HepG2 (cell line): ENCODE results near the gene ZNF445. TPM values are rescaled to one million over a fixed set of nuclear protein-coding genes. Genes with fewer than 3 reads are reported as not detected.

ENCODE experiments used
- ATAC-seq: fragments of 200-7000 bp; cut with Tn5 transposase; 3 replicates; pipeline ENCODE4 v1.9.1; 2020; ENCODE audit warnings: mild to moderate bottlenecking, moderate library complexity
- BruUV-seq: library from RNA; stranded (reverse); fragments of 400-500 nt; replicated peaks from 2 replicates; lab custom pipeline; 2021; lab: Mats Ljungman, UMichigan
- CTCF ChIA-PET: fragments of 300-600 bp; formaldehyde crosslinking; extraction: SDS; loops from one replicate; lab custom pipeline; 2021; ENCODE audit warnings: low total read pairs, inconsistent platforms, low intra/inter-chr PET ratio; lab: Yijun Ruan, JAX
- POLR2A ChIA-PET: fragments of 350-600 bp; sonication (Branson Sonifier 250); formaldehyde crosslinking; loops from one replicate; lab custom pipeline; 2020; ENCODE audit warnings: antibody characterized with exemption, inconsistent platforms; lab: Yijun Ruan, JAX
- DNase-seq: peaks from one replicate; pipeline ENCODE4 v3.0.0-alpha.2; 2015; ENCODE audit warnings: low spot score
- FAIRE-seq: peaks from 3 replicates; lab custom pipeline; 2011; peaks lifted over from hg19 to GRCh38; lab: Jason Lieb, UNC
- H2AFZ ChIP-seq: one replicate; pipeline ENCODE4 v1.6.1; 2011; ENCODE audit warnings: low read length, inconsistent platforms
- H3K27ac ChIP-seq: fragments of 300-600 bp; 3 replicates; pipeline ENCODE4 v1.8.0; 2011; ENCODE audit warnings: mixed run types, mild to moderate bottlenecking, mixed read lengths, low read length, inconsistent platforms; ENCODE audit not compliant: insufficient read depth; ENCODE audit errors: extremely low read length
- H3K27me3 ChIP-seq, 2 experiments: fragments of 200-600 bp in 1 of 2; 2 replicates in 1 of 2; 3 replicates in 1 of 2; pipeline versions ENCODE4 v1.6.0 to v1.8.0; 2011; ENCODE audit warnings: low read length in 2 of 2, mild to moderate bottlenecking in 2 of 2, moderate library complexity in 2 of 2, inconsistent platforms in 1 of 2; ENCODE audit not compliant: insufficient read depth in 2 of 2, control insufficient read depth in 1 of 2
- H3K36me3 ChIP-seq, 2 experiments: fragments of 200-600 bp in 1 of 2; replicated peaks in 1 of 2; 2 replicates in 1 of 2; 3 replicates in 1 of 2; pipeline versions ENCODE4 v1.5.1 to v1.8.0; 2011; ENCODE audit warnings: low read length in 2 of 2, inconsistent platforms in 1 of 2; ENCODE audit not compliant: insufficient read depth in 2 of 2, control insufficient read depth in 1 of 2
- H3K4me1 ChIP-seq: 2 replicates; pipeline ENCODE4 v1.5.1; 2012; ENCODE audit warnings: low read length, inconsistent platforms; ENCODE audit not compliant: insufficient read depth
- H3K4me2 ChIP-seq: 2 replicates; pipeline ENCODE4 v1.6.0; 2011; ENCODE audit warnings: low read depth, low read length, inconsistent platforms
- H3K4me3 ChIP-seq, 3 experiments: fragments of 200-600 bp in 1 of 3; sonication (generic), shearing (Covaris generic) in 1 of 3; replicated peaks in 1 of 3; 2 replicates each; pipeline ENCODE4 v1.5.1; 2011 to 2016; ENCODE audit warnings: low read length in 3 of 3, inconsistent platforms in 2 of 3, low read depth in 2 of 3, mild to moderate bottlenecking in 2 of 3, control low read depth in 1 of 3, mixed read lengths in 1 of 3; ENCODE audit not compliant: insufficient read depth in 1 of 3
- H3K79me2 ChIP-seq: one replicate; pipeline ENCODE4 v1.6.1; 2011; ENCODE audit warnings: low read length, inconsistent platforms; ENCODE audit not compliant: insufficient read depth
- H3K9ac ChIP-seq: 2 replicates; pipeline ENCODE4 v1.6.0; 2011; ENCODE audit warnings: mild to moderate bottlenecking, low read depth, low read length, inconsistent platforms; ENCODE audit not compliant: insufficient read depth
- H3K9me3 ChIP-seq: 2 replicates; pipeline ENCODE4 v1.5.1; 2012; ENCODE audit warnings: mild to moderate bottlenecking, low read length
- H4K20me1 ChIP-seq: 2 replicates; pipeline ENCODE4 v1.6.0; 2011; ENCODE audit warnings: inconsistent platforms, mild to moderate bottlenecking, low read length, moderate library complexity; ENCODE audit not compliant: insufficient read depth
- MEF2D ChIP-seq: sonication (generic); formaldehyde crosslinking; IDR thresholded peaks from 2 replicates; pipeline ENCODE4 v1.5.1; 2020; ENCODE audit warnings: mild to moderate bottlenecking, missing genetic modification reagents
- MYPOP ChIP-seq: sonication (generic); formaldehyde crosslinking; IDR thresholded peaks from 2 replicates; pipeline ENCODE4 v1.8.1; 2023; ENCODE audit warnings: mild to moderate bottlenecking, moderate library complexity, missing genetic modification reagents
- PAWR ChIP-seq: sonication (generic); formaldehyde crosslinking; IDR thresholded peaks from 2 replicates; pipeline ENCODE4 v1.4.0; 2020; ENCODE audit warnings: missing genetic modification reagents, mild to moderate bottlenecking, borderline replicate concordance
- PCBP2 ChIP-seq: fragments of 200-400 bp; formaldehyde crosslinking; optimal IDR thresholded peaks from 2 replicates; pipeline ENCODE3; 2018; ENCODE audit warnings: low read length, low read depth; ENCODE audit not compliant: poor library complexity, severe bottlenecking
- ZMAT3 ChIP-seq: sonication (generic); formaldehyde crosslinking; conservative IDR thresholded peaks from 2 replicates; pipeline ENCODE4 v1.7.0; 2021; ENCODE audit warnings: missing genetic modification reagents
- ZNF121 ChIP-seq: sonication (generic); formaldehyde crosslinking; IDR thresholded peaks from 2 replicates; pipeline ENCODE4 v1.5.0; 2020; ENCODE audit warnings: mild to moderate bottlenecking, missing genetic modification reagents
- ZNF230 ChIP-seq: sonication (generic); formaldehyde crosslinking; IDR thresholded peaks from 2 replicates; pipeline ENCODE4 v1.4.0; 2020; ENCODE audit warnings: mild to moderate bottlenecking, missing genetic modification reagents
- ZNF441 ChIP-seq: sonication (generic); formaldehyde crosslinking; IDR thresholded peaks from 2 replicates; pipeline ENCODE4 v1.7.0; 2021; ENCODE audit warnings: missing genetic modification reagents, borderline replicate concordance
- ZNF468 ChIP-seq: sonication (generic); formaldehyde crosslinking; IDR thresholded peaks from 2 replicates; pipeline ENCODE4 v1.8.0; 2022; ENCODE audit warnings: mild to moderate bottlenecking, moderate library complexity, missing genetic modification reagents
- WGBS: methylation state at CpG from one replicate; pipeline ENCODE4 v1.1.6; 2017; ENCODE audit warnings: low lambda C conversion rate; 5-methylcytosine and 5-hydroxymethylcytosine counted together
- in situ Hi-C: cut with HindIII; loops from 2 replicates; pipeline ENCODE4 v1.10.0; 2017; ENCODE audit warnings: low pct_unique_long_range_greater_than_20kb; ENCODE audit not compliant: extremely low pct_ligation_motif_present
- intact Hi-C: fragments of 100-400 bp; cut with micrococcal nuclease; formaldehyde crosslinking; loops from one replicate; pipeline ENCODE4 v1.10.0; 2022; ENCODE audit not compliant: unreplicated experiment
- polyA plus RNA-seq, 8 experiments: library from polyadenylated mRNA; depleted of rRNA in 3 of 8; stranded (reverse) in 7 of 8; unstranded in 1 of 8; fragments of >200 nt; fragmentation: Illumina TruSeq in 4 of 8; extraction: Trizol in 4 of 8; gene quantifications; 2 replicates each; pipeline versions ENCODE4 v1.2.1 to v1.2.3, GENCODE V29; 2011 to 2016; ENCODE audit warnings: low read depth in 4 of 8, missing spikeins in 1 of 8, mixed read lengths in 1 of 8; ENCODE audit not compliant: insufficient read depth in 1 of 8
- total RNA-seq, 5 experiments: library from RNA; depleted of rRNA; stranded (reverse); fragments of >200 nt; fragmentation: Illumina TruSeq; extraction: Trizol; gene quantifications; 2 replicates each; pipeline ENCODE4 v1.2.3, GENCODE V29; 2016; ENCODE audit warnings: low read depth in 1 of 5

ZNF445 gene
- total and polyA plus RNA-seq, 2 of the 13 experiments (the other 11 are each of a cell fraction or from before 2014, with no cell fraction given) = 4.4 to 10.3 TPM

GRCh38 chr3:44509393-44509921 lies 32.0 kb upstream of the ZNF445 start:
- H3K4me2 ChIP-seq = peak overlapping the region; percentile 94
- no peak for DNase-seq
- H2AFZ ChIP-seq = peak overlapping the region; percentile 44
- 0 out of 5 replicates have a peak, but pooled peaks cover 0 to 8% of the 10 kb centered on the region in 2 experiments for H3K36me3 ChIP-seq
- CTCF ChIA-PET = no interaction called here
- POLR2A ChIA-PET = interaction anchor here (3.1 kb wide), 1 partner anchor 171 kb away, joined by 23 read pairs; the partner anchor contains the start of gene TCAIM
- TF ChIP-seq PAWR (CRISPR knock-in tag) (no peak), MYPOP (CRISPR knock-in tag) (no peak), ZNF230 (CRISPR knock-in tag) (no peak), PCBP2 (no peak), ZMAT3 (CRISPR knock-in tag) (no peak), ZNF441 (CRISPR knock-in tag) (no peak)
- peaks cover 58% of the 10 kb centered on the region for H3K4me1 ChIP-seq
- 0 out of 2 replicates have a peak, but pooled peaks cover 2% of the 10 kb centered on the region for H4K20me1 ChIP-seq
- H3K9me3 ChIP-seq = no peaks in the 10 kb centered on the region
- no TSS peak for BruUV-seq
- H3K9ac ChIP-seq = peak overlapping the region; percentile 90
- intact Hi-C loops (no loop called here), in situ Hi-C loops (no loop called here)
- H3K27me3 ChIP-seq = no peaks in the 10 kb centered on the region; a peak in 1 of 5 replicates
- no peak for FAIRE-seq
- peaks cover 54% of the 10 kb centered on the region for H3K79me2 ChIP-seq
- ATAC-seq = peak; percentile 42
- 19% methylated on average over 2 of the region's 2 CpGs for WGBS
- peak overlapping the region; percentile 73 to 99 (median 86) for H3K4me3 ChIP-seq
- H3K27ac ChIP-seq = peak overlapping the region; percentile 73

DNA sequence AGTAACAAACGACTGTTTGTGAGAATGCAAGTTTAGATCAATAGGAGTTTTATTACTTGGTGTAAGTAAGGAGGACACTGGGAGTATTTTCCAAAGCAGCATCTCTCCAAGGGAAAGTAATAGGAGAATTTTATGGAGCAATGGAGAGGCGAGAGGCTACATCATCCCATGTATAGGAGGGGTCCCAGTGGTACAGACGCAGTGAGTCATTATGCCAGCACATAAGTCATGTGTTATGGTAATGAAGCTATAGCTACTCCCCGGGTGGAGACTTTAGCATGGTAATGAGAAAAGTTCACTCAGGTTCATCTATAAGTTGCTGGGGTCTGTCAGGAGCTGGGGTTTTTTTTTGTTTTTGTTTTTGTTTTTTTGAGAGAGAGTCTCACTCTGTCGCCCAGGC lies 29.5 kb upstream of the ZNF445 start:
- Histone ChIP-seq H3K9ac (no peak overlapping the region), H3K9me3 (peaks cover 2% of the 10 kb centered on the region; the same call in 1 of the 2 replicates), H2AFZ (no peak overlapping the region), H3K27ac (no peak overlapping the region), H3K4me3 (no peak overlapping the region), H3K4me2 (no peak overlapping the region), H3K27me3 (no peaks in the 10 kb centered on the region; a peak in 1 of 5 replicates), H3K36me3 (peaks cover 0 to 14% of the 10 kb centered on the region in 2 experiments; a peak in 2 of 5 replicates), H3K79me2 (peaks cover 71% of the 10 kb centered on the region), H3K4me1 (peaks cover 45% of the 10 kb centered on the region), H4K20me1 (0 out of 2 replicates have a peak, but pooled peaks cover 2% of the 10 kb centered on the region)
- intact Hi-C loops = no loop called here
- TF ChIP-seq ZNF468 (CRISPR knock-in tag) (no peak), ZNF121 (peak; percentile 2; the same call in 1 of the 2 replicates), MEF2D (CRISPR knock-in tag) (no peak)
- ChIA-PET CTCF (no interaction called here), POLR2A (no interaction called here)
- ATAC-seq (no peak), FAIRE-seq (no peak), DNase-seq (no peak)
- 93% methylated on average over 5 of the region's 5 CpGs for WGBS
- in situ Hi-C loops = no loop called here
- BruUV-seq = no TSS peak
